K562 (cell line): ENCODE data around the gene PELI1. TPM values are rescaled to one million over a fixed set of nuclear protein-coding genes. Genes with fewer than 3 reads are reported as not detected.

ENCODE experiments used
- BHLHE40 ChIP-seq: IDR thresholded peaks from 2 replicates; pipeline ENCODE4 v1.6.1; 2011; ENCODE audit warnings: low read length, improper control_type of control experiment
- COPS2 ChIP-seq: fragments of 450-650 bp; conservative IDR thresholded peaks from 2 replicates; pipeline ENCODE4 v1.6.1; 2016; ENCODE audit warnings: mild to moderate bottlenecking, moderate library complexity
- ELF1 ChIP-seq: fragments of 200-800 bp; sonication (Bioruptor generic); IDR thresholded peaks from 2 replicates; pipeline ENCODE4 v1.6.1; 2016; ENCODE audit warnings: missing genetic modification characterization, missing compliant biosample characterization
- ETV5 ChIP-seq: sonication (generic); formaldehyde crosslinking; IDR thresholded peaks from 2 replicates; pipeline ENCODE4 v1.4.0; 2020; ENCODE audit warnings: low read depth, mild to moderate bottlenecking, missing genetic modification reagents
- GABPB1 ChIP-seq: sonication (generic); formaldehyde crosslinking; IDR thresholded peaks from 2 replicates; pipeline ENCODE4 v1.8.0; 2022; ENCODE audit warnings: mild to moderate bottlenecking, missing genetic modification reagents
- JUN ChIP-seq, 2 experiments: sonication (generic) in 1 of 2; formaldehyde crosslinking in 1 of 2; IDR thresholded peaks; 2 replicates each; pipeline versions ENCODE4 v1.6.1 to v1.8.0; 2012 to 2022; ENCODE audit warnings: borderline replicate concordance in 2 of 2, mild to moderate bottlenecking in 2 of 2, improper control_type of control experiment in 1 of 2, low read depth in 1 of 2, low read length in 1 of 2, missing genetic modification reagents in 1 of 2
- MTA1 ChIP-seq: fragments of 450-650 bp; IDR thresholded peaks from 2 replicates; pipeline ENCODE4 v1.6.1; 2017; ENCODE audit warnings: borderline replicate concordance
- RUNX1 ChIP-seq: sonication (generic); IDR thresholded peaks from 2 replicates; pipeline ENCODE4 v1.6.1; 2016; ENCODE audit warnings: antibody characterized with exemption, low read depth
- SMARCA5 ChIP-seq: fragments of 450-650 bp; IDR thresholded peaks from 2 replicates; pipeline ENCODE4 v1.6.1; 2016
- SOX6 ChIP-seq: fragments of 450-650 bp; IDR thresholded peaks from 2 replicates; pipeline ENCODE4 v1.6.1; 2014; ENCODE audit warnings: mild to moderate bottlenecking
- ZC3H11A ChIP-seq: IDR thresholded peaks from 2 replicates; pipeline ENCODE4 v1.6.1; 2012; ENCODE audit warnings: low read depth, low read length, improper control_type of control experiment
- ZNF717 ChIP-seq: fragments of 250-450 bp; sonication (Bioruptor Pico); IDR thresholded peaks from 2 replicates; pipeline ENCODE4 v1.5.0; 2021
- polyA plus RNA-seq, 8 experiments: library from polyadenylated mRNA; depleted of rRNA in 4 of 8; stranded (reverse) in 5 of 8; unstranded in 3 of 8; fragments of >200 nt; fragmentation: Nextera tagmentation in 2 of 8; fragmentation: Illumina TruSeq in 1 of 8; extraction: Ambion mirVana in 2 of 8; extraction: Trizol in 1 of 8; gene quantifications; 2 replicates each; pipeline versions ENCODE4 v1.2.1 to v1.2.3, GENCODE V29; 2011 to 2014; ENCODE audit warnings: inconsistent platforms in 1 of 8, missing spikeins in 1 of 8
- total RNA-seq, 7 experiments: library from RNA; depleted of rRNA in 6 of 7; stranded (reverse); fragments of >200 nt in 6 of 7; fragmentation: Illumina TruSeq in 2 of 7; extraction: Trizol in 2 of 7; gene quantifications; 2 replicates each; pipeline versions ENCODE4 v1.2.1 to v1.2.3, GENCODE V29; 2011 to 2021; ENCODE audit warnings: low replicate concordance in 1 of 7
- TF ChIP-seq, protein P1 (sequence below): fragments of 450-650 bp; IDR thresholded peaks from 2 replicates; pipeline ENCODE4 v1.6.1; 2016

Gene PELI1
- total and polyA plus RNA-seq, 9 of the 15 experiments (the other 6 are each of a cell fraction or from before 2014, with no cell fraction given) = 3.3 to 19.2 (median 12.5) TPM

DNA sequence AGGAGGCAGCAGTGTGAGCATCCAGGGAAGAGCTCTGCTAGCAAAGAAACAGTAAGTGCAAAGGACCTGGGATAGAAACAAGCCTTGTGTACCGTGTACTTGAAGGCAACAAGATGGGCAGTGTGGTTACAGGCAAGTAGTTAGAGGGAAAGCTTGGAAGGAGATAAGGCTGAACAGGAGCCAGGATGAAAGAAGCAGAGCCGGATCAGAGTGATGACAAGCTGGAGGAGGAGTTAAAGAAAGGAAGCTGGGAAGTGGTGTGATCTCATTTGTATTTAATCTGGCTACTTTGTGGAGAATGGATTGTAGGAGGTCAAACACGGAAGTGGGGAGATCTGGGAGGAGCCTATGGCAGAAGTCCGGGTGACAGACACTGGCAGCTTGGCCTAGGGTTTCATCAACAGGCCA is 80.3 kb downstream of the PELI1 start (continued):
- TF ChIP-seq ELF1 (tag) = peak; percentile 84
- peak; percentile 33; the same call in 1 of the 2 replicates for TF ChIP-seq ETV5
- peak; percentile 80; the same call in 1 of the 2 replicates for TF ChIP-seq SMARCA5
- 0 out of 2 replicates have a peak, but pooled peaks have one; percentile 36 for TF ChIP-seq GABPB1 (CRISPR knock-in tag)
- TF ChIP-seq RUNX1 = no peak
- no peak for TF ChIP-seq BHLHE40
- TF ChIP-seq COPS2 = no peak
- TF ChIP-seq MTA1 = 0 out of 2 replicates have a peak, but pooled peaks have one; percentile 33
- peak; percentile 21; the same call in 1 of the 2 replicates for TF ChIP-seq SOX6
- TF ChIP-seq ZC3H11A = no peak
- TF ChIP-seq ZNF717 (CRISPR knock-in tag) = no peak
- 0 out of 2 replicates have a peak, but pooled peaks have one; percentile 32 for TF ChIP-seq JUN (IDR thresholded peaks at IDR 0.05; ENCODE audit: borderline replicate concordance, low read depth, low read length)
- 0 out of 2 replicates have a peak, but pooled peaks have one; percentile 20 for TF ChIP-seq JUN (CRISPR knock-in tag; IDR thresholded peaks at IDR 0.05; ENCODE audit: borderline replicate concordance)
- TF ChIP-seq, protein P1, sequence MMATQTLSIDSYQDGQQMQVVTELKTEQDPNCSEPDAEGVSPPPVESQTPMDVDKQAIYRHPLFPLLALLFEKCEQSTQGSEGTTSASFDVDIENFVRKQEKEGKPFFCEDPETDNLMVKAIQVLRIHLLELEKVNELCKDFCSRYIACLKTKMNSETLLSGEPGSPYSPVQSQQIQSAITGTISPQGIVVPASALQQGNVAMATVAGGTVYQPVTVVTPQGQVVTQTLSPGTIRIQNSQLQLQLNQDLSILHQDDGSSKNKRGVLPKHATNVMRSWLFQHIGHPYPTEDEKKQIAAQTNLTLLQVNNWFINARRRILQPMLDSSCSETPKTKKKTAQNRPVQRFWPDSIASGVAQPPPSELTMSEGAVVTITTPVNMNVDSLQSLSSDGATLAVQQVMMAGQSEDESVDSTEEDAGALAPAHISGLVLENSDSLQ = peak; percentile 71
